HG03045 (cell line): ENCODE results near the gene CENPE.
"Not testable (repeated sequence)": the region's sequence is repeated elsewhere in the genome, so short reads cannot be mapped to it uniquely, and the experiment has no call there.

ENCODE experiments used
- ATAC-seq: cut with Tn5 transposase; IDR thresholded peaks from one replicate; pipeline ENCODE4 v1.9.1; 2021; ENCODE audit warnings: mild to moderate bottlenecking, moderate library complexity; ENCODE audit not compliant: unreplicated experiment

The CENPE gene, protein sequence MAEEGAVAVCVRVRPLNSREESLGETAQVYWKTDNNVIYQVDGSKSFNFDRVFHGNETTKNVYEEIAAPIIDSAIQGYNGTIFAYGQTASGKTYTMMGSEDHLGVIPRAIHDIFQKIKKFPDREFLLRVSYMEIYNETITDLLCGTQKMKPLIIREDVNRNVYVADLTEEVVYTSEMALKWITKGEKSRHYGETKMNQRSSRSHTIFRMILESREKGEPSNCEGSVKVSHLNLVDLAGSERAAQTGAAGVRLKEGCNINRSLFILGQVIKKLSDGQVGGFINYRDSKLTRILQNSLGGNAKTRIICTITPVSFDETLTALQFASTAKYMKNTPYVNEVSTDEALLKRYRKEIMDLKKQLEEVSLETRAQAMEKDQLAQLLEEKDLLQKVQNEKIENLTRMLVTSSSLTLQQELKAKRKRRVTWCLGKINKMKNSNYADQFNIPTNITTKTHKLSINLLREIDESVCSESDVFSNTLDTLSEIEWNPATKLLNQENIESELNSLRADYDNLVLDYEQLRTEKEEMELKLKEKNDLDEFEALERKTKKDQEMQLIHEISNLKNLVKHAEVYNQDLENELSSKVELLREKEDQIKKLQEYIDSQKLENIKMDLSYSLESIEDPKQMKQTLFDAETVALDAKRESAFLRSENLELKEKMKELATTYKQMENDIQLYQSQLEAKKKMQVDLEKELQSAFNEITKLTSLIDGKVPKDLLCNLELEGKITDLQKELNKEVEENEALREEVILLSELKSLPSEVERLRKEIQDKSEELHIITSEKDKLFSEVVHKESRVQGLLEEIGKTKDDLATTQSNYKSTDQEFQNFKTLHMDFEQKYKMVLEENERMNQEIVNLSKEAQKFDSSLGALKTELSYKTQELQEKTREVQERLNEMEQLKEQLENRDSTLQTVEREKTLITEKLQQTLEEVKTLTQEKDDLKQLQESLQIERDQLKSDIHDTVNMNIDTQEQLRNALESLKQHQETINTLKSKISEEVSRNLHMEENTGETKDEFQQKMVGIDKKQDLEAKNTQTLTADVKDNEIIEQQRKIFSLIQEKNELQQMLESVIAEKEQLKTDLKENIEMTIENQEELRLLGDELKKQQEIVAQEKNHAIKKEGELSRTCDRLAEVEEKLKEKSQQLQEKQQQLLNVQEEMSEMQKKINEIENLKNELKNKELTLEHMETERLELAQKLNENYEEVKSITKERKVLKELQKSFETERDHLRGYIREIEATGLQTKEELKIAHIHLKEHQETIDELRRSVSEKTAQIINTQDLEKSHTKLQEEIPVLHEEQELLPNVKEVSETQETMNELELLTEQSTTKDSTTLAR (N-terminal part only)

DNA sequence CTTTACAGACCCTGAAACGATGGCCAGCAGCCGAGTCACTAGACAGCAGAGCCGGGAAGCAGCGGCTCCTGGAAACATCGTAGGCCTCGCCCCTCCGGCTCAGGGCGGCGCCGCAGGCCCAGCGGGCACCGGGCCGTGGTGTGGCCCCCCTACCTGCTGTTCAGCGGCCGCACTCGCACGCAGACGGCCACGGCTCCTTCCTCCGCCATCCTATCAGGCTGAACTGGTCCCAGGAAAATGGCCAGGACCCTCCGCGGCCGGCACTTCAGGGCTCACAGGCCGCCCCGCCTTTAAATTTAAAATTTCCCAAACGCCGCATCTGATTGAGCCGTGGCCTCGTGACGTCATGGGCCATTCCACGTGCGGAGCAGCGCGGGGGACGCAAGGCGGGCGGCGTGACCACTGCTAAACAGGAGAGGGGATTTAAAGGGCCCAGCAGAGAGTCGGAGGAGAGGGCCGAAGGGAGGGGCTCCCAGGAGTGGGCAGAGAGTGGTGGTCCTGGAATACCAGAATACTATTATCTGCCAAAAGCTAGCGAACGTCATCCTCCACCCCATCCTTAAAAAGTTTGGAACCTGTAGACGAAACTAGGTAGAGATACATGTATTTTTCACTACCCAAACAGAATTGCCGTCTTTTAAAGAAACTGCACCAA is at the start of gene CENPE:
CENPE (minus strand) TSS at position 233 of the 655 bp plus-strand sequence; CDS start at position 209, 24 bp downstream.
- ATAC-seq, result peak; percentile 96

DNA sequence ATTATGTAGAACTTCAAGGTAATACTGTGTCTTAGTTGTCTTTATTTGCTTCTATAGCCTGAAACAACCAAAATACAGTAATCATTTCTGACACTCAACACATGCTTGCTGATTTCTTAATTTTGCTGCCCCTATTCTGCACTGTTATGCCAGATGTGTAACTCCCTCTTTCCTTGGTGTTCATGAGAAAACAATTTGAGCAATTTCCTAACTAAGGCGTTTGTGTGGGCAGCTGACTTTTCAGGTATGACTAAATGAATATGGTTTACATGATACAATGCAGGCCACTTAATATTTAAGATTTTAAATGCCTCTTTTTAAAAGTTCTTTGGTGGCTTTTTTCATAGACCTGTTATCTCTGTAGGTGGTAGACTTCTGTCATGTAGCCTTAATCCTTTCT is 46.1 kb upstream of the CENPE start:
- ATAC-seq, result no peak

DNA sequence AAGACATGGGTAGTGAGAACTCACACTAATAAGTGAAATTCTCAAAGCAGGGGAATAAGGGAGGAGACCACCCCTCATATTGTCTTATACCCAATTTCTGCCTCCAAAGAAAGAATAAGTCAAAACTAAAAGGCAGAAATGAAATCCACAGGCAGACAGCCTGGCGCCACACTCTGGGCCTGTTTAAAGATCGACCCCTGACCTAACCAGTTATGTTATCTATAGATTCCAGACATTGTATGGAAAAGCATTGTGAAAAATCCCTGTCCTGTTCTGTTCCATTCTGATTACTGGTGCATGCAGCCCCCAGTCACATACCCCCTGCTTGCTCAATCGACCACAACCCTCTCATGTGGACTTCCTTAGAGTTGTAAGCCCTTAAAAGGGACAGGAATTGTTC is 32.8 kb upstream of the CENPE start:
- not testable (repeated sequence) for ATAC-seq

DNA sequence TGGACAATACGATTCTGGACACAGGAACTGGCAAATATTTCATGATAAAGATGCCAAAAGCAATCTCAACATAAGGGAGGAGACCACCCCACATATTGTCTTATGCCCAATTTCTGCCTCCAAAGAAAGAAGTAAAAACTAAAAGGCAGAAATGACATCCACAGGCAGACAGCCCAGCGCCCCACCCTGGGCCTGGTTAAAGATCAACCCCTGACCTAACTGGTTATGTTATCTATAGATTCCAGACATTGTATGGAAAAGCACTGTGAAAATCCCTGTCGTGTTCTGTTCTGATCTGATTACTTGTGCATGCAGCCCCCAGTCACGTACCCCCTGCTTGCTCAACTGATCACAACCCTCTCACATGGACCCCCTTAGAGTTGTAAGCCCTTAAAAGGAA is 25.4 kb upstream of the CENPE start:
- not testable (repeated sequence) for ATAC-seq

DNA sequence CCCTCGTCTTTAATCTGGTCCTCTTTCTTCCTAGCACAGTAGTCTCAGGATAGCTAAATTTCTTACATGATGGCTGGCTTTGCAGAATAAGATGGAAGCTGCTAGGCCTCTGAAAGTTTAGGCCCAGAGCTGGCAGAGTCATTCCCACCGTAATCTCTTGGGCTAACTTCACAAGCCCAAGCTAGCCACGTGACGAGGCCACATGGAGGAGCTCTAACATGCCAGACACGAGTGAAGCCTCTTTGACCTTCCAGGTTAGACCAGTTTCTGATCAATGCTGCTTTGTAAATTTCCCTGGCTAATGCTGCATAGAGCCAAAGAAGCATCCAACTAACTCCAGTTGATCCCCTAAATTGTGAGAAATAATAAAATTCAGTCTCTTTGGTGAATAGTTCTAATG is 9.5 kb upstream of the CENPE start:
- no peak for ATAC-seq

DNA sequence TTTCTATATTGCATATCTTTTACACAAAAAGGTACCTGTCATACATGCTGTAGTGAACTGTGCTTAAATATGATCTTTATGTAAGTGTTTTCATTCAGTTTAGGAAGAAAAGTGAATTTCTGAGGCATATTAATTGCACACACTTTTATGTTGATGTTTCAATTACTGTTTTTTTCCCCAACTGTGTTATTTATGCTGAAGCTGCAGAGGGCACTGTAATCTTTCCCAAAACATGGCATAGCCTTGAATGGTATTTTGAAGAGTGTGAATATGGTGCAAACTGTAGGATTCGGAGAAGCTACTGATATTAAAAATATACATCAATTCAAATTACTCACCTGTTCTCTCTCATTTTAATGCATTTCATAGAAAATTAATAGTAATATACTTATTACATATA is 6.0 kb upstream of the CENPE start:
- no peak for ATAC-seq

DNA sequence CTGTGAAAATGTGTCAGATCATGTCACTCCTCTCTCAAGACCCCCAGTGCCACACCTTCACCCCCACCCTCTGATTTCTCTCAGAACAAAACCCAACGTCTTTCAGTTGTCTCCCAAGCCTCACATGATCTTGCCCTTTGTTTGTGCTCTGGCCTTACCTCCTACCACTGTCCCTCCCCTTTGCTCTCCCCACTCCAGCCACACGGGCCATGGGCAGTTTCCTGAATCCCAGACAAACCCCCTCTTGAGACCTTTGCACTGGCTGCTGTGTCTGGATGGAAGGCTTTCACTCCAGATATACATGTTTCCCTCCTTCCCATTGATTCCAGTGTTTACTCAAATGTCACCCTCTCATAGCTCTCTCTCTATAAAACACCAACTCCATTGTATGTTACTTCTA is 3.6 kb upstream of the CENPE start:
- no peak for ATAC-seq

DNA sequence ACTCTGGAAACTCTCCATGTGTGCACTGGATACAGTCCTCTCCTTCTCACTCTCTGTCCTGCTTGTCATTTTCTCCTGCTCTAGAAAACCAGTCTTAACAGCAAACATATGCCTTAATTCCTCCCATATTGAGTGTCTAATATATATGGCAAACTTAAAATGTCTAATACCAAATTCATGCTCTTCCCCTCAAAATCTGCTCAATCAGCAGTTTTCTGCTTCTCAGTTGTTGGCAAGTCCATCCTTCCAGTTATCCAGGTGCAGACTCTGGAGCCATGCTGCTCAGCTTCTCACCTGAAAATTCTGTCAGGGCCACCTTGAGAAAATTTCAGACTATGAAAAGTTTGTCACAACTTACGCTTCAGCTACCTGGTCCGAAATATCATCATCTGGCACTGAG is 3.1 kb upstream of the CENPE start:
- ATAC-seq, result no peak

DNA sequence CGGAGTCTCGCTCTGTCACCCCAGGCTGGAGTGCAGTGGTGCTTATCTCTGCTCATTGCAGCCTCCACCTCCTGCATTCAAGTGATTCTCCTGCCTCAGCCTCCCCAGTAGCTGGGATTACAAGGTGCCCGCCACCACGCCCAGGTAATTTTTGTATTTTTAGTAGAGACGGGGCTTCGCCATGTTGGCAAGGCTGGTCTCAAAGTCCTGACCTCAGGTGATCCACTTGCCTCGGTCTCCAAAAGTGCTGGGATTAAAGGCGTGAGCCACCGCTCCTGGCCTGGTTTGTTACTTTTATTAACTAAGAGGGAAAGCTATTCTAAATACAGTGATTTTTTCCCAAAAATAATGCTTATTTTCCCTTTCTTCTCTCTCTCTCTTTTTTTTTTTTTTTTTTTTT is 866 bp upstream of the CENPE start:
- ATAC-seq, result no peak

DNA sequence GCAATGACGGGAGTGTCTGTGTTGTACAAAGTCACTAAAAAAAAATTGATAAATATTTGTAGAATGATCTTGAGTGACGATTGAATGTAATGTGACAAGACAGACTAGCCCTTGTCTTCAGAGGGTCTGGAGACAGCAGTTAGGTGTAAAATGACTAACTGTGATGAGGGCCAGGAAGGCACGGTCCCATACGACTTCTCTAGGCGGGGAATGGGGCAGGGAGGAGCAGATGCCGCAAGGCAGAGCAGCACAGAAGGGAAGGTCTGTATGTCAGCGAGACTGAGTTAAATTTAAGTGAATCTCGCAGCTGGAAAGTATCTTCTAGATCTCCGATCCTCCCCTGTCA is 405 bp downstream of the CENPE start:
- ATAC-seq, result peak; percentile 57

DNA sequence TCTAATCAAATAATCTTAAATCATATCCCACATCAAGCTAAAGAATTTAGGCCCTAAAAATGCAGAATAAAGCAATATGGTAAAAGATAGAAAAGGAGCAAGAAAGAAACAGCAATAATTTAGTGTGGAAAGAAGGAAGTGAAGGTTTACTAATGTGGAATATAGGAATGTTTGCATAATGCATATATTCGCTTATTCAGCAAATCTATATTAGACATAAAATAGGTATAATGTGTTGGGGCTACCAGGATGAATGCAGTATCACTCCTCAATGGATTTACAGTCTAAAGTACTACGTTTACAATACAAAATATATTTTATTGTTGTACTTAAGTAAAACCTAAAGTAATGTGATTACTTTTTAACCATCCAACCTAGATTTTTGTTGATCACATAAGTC is 4.7 kb downstream of the CENPE start:
- no peak for ATAC-seq

DNA sequence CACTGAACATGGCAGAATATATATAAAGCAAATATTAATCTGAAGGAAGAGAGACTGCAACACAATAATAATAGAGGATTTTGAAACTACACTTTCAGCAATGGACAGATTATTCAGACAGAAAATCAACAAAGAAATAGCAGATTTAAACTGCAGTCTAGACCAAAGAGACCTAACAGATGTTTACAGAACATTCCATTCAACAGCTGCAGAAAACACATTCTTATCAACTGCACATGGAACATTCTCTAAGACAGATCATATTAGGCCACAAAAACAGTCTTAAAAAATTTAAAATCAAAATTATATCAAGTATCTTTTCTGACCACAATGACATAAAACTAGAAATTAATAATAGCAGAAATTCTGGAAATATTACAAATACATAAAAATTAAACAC is 27.1 kb downstream of the CENPE start:
- ATAC-seq, result no peak

DNA sequence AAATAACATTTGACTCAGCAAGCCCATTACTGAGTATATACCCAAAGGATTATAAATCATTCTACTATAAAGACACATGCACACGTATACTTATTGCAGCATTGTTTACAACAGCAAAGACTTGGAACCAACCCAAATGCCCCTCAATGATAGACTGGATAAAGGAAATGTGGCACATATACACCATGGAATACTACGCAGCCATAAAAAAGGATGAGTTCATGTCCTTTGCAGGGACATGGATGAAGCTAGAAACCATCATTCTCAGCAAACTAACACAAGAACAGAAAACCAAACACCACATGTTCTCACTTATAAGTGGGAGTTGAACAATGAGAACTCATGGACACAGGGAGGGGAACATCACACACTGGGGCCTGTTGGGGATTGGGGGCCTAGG is 28.4 kb downstream of the CENPE start:
- ATAC-seq, result not testable (repeated sequence)

DNA sequence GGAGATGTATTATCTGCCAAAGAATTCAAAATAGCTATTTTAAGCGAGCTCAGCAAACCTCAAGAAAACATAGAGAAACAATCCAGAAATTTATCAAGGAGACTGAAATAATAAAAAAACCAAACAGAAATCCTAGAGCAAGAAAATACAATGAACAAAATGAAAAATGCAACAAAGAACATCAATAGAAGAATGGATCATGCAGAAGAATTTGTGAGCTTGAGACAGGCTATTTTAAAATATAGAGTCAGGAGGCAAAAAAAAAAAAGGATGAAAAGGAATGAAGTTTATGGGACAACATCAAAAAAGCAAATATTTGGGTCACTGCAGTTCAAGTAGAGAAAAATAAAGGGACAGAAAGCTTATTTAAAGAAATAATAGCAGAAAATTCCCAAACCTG is 29.1 kb downstream of the CENPE start:
- no peak for ATAC-seq

DNA sequence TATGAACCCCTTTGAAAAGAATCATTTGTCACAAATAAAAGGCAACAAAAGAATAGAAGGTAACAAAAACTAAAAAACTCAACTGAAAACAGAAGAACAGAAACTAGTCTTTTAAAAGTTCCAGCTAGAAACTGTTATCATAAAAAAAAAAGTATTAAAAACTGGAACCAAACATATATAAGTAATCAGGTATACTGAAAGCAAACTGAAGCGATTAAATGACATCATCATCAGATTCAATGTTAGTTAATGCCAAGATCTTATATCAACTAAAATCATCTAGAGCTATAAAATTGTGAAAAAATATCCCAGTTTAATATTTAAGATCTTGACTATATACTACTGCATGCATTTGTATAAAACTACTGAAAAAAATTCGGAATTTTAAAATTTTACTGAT is 36.0 kb downstream of the CENPE start:
- ATAC-seq, result no peak

DNA sequence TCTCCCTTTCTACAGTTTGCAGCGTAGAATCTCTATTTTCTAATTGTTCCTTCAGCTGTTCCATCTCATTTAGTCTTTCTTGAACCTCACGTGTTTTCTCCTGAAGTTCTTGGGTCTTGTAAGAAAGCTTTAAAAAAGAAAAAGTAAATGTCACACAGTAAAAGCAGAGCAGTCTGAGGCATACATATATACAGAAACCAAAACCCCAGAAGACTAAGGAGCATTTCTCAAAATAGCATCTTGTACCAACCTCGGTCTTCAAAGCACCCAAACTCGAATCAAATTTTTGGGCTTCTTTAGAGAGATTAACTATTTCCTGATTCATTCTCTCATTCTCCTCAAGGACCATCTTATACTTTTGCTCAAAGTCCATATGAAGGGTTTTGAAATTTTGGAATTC is 39.4 kb downstream of the CENPE start:
- ATAC-seq, result no peak

DNA sequence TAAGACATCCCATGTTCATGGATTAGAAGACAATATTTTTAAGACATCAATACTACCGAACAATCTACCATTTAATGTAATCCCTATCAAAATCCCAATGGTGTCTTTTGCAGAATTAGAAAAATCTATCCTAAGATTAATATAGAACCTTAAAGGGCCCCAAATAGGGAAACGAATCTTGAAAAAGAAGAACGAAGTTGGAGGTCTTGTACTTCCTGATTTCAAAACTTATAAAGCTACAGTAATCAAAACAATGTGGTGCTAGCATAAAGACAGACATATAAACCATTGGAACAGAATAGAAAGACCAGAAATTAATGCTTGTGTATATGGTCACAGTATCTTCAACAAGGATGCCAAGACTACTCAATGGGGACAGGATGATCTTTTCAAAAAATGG is 42.0 kb downstream of the CENPE start:
- ATAC-seq, result no peak

DNA sequence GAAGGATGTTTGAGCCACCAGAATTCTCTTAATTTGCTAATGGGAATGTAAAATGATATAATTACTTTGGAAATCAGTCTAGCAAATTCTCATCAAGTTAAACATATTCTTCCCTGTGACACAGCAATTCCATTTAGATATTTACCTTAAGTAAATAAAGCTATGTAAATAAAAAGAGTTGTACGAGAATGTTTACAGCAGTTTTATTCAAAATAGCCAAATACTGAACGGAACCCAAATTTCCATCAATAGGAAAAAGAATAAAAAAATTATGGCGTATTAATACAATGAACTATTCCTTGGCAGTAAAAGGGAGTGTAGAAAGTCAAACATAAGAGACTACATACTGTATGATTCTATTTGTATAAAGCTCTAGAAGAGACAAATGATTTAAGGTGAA is 45.8 kb downstream of the CENPE start:
- no peak for ATAC-seq

DNA sequence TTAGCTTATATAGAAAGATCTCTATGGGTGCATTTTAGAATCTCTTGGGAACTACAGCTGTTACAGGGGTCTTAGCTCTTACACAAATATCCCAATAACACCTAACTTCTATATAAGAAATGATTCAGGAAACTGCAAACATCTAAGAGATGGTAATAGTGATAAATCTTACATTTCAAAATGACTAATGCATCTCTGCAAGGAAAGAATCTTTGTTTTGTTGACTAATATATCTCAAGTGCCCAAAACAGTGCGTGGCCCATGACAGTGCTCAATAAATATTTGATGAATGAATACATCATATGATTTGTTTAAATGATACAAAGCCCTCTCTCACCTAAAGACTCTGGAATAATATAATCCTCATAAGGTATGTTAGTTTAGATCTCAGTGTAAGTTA is 47.5 kb downstream of the CENPE start:
- ATAC-seq, result no peak

DNA sequence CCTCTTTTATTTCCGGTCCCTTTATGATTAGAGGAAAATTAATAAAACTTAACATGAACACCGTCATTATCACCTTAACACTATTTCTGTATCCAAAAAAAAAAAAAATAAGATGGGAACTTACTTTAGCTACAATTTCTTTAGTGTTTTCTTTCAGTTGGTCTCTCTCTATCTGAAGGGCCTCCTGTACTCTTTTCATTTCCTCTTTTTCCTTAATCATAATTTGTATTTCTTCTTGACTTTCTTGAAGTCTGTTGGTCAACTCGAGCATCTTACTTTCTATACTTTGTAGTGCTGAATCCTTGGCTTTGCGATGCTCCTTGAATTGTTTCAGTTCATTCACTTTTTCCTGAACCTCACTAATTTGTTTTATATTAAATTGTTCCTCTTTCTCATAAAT is 53.2 kb downstream of the CENPE start:
- no peak for ATAC-seq

DNA sequence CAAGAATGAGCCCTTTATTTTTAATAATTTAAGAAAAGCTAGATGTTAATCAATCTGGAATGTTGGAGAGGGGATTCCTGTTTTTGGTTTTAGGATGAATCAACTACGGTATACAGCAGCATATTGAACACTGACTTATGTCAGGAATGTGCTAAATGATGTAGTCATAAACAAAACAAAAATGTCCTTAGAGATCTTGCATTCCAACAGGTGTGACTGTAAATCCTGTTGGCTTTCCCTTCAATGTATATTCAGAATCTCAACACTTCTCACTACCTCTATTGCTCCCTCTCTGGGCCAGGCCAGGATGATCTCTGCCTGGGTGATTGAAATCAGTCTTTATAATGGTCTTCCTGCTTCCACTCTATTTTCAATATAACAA is 60.7 kb downstream of the CENPE start:
- ATAC-seq, result no peak
